ENCODE measurements around the gene RNF212.

RNF212 gene

GRCh38 chr4:1116838-1117237, 3.5 kb upstream of the RNF212 start:
- no peak for DNase-seq (ENCODE audit: extremely low read depth in 1 of 2, low read depth in 1 of 2)

- no peak for DNase-seq (ENCODE audit: extremely low read depth in 1 of 2, low read depth in 1 of 2)
Measured at GRCh38 chr4:1115528-1116293, 2.3 kb upstream of the RNF212 start.

GRCh38 chr4:1112821-1113182, 562 bp downstream of the RNF212 start:
- no peak for DNase-seq (ENCODE audit: extremely low read depth in 1 of 2, low read depth in 1 of 2)

- no peak for DNase-seq (ENCODE audit: extremely low read depth in 1 of 2, low read depth in 1 of 2)
Measured at GRCh38 chr4:1112174-1112820, 1.1 kb downstream of the RNF212 start.

- no peak for DNase-seq (ENCODE audit: extremely low read depth in 1 of 2, low read depth in 1 of 2)
Measured at GRCh38 chr4:1111259-1111809, 2.0 kb downstream of the RNF212 start.

- no peak for DNase-seq (ENCODE audit: extremely low read depth in 1 of 2, low read depth in 1 of 2)
Measured at GRCh38 chr4:1109898-1110506, 3.4 kb downstream of the RNF212 start.

- no peak for DNase-seq (ENCODE audit: extremely low read depth in 1 of 2, low read depth in 1 of 2)
Measured at GRCh38 chr4:1109333-1109732, 4.0 kb downstream of the RNF212 start.

GRCh38 chr4:1105662-1106061, 7.7 kb downstream of the RNF212 start:
- no peak for DNase-seq (ENCODE audit: extremely low read depth in 1 of 2, low read depth in 1 of 2)

GRCh38 chr4:1105067-1105466, 8.3 kb downstream of the RNF212 start:
- DNase-seq (ENCODE audit: extremely low read depth in 1 of 2, low read depth in 1 of 2) = no peak

GRCh38 chr4:1104647-1105046, 8.7 kb downstream of the RNF212 start:
- no peak for DNase-seq (ENCODE audit: extremely low read depth in 1 of 2, low read depth in 1 of 2)

- no peak for DNase-seq (ENCODE audit: extremely low read depth in 1 of 2, low read depth in 1 of 2)
Measured at GRCh38 chr4:1099684-1100335, 13.6 kb downstream of the RNF212 start.

GRCh38 chr4:1099270-1099669, 14.1 kb downstream of the RNF212 start:
- DNase-seq (ENCODE audit: extremely low read depth in 1 of 2, low read depth in 1 of 2) = no peak

- DNase-seq (ENCODE audit: extremely low read depth in 1 of 2, low read depth in 1 of 2) = no peak
Measured at GRCh38 chr4:1098311-1098925, 14.9 kb downstream of the RNF212 start.

GRCh38 chr4:1097553-1097952, 15.8 kb downstream of the RNF212 start:
- DNase-seq (ENCODE audit: extremely low read depth in 1 of 2, low read depth in 1 of 2) = no peak

- no peak for DNase-seq (ENCODE audit: extremely low read depth in 1 of 2, low read depth in 1 of 2)
Measured at GRCh38 chr4:1096841-1097240, 16.5 kb downstream of the RNF212 start.

- no peak for DNase-seq (ENCODE audit: extremely low read depth in 1 of 2, low read depth in 1 of 2)
Measured at GRCh38 chr4:1094336-1094690, 19.1 kb downstream of the RNF212 start.

GRCh38 chr4:1093391-1094335, 19.7 kb downstream of the RNF212 start:
- no peak for DNase-seq (ENCODE audit: extremely low read depth in 1 of 2, low read depth in 1 of 2)

- DNase-seq (ENCODE audit: extremely low read depth in 1 of 2, low read depth in 1 of 2) = no peak
Measured at GRCh38 chr4:1092983-1093361, 20.4 kb downstream of the RNF212 start.

- DNase-seq (ENCODE audit: extremely low read depth in 1 of 2, low read depth in 1 of 2) = no peak
Measured at GRCh38 chr4:1092026-1092982, 21.1 kb downstream of the RNF212 start.

All from activated CD8-positive, alpha-beta memory T cell treated with anti-CD3 and anti-CD28 coated beads for 1 hour (primary cell).